GM23248 (cell line): ENCODE data around the gene VWF.

Experiments
- EZH2 ChIP-seq: fragments of 200-600 bp; sonication (generic); IDR thresholded peaks from 2 replicates; pipeline ENCODE4 v1.6.1; 2018; ENCODE audit warnings: antibody characterized with exemption, mild to moderate bottlenecking; ENCODE audit not compliant: insufficient read depth, poor library complexity, severe bottlenecking
- EZH2phosphoT487 ChIP-seq: fragments of 200-600 bp; sonication (generic); IDR thresholded peaks from 2 replicates; pipeline ENCODE4 v1.6.1; 2018; ENCODE audit warnings: antibody characterized with exemption, moderate library complexity, mild to moderate bottlenecking, low read depth; ENCODE audit not compliant: insufficient read depth

GRCh38 chr12:6026998-6027397 lies 97.5 kb downstream of the VWF start:
- TF ChIP-seq EZH2 (no peak), EZH2phosphoT487 (no peak)
